NT2/D1 (cell line): Measurements from ENCODE around the gene TFF2.

Experiments used
- DNase-seq: peaks from one replicate; pipeline ENCODE4 v3.0.0-alpha.2; 2011; ENCODE audit warnings: low read depth, low spot score
- H3K27me3 ChIP-seq: 2 replicates; pipeline ENCODE4 v1.6.0; 2011; ENCODE audit warnings: mild to moderate bottlenecking; ENCODE audit not compliant: insufficient read length, insufficient read depth
- H3K36me3 ChIP-seq: 2 replicates; pipeline ENCODE4 v1.6.1; 2011; ENCODE audit warnings: mild to moderate bottlenecking, low read length, mixed read lengths; ENCODE audit not compliant: insufficient read depth, insufficient read length
- H3K4me1 ChIP-seq: 2 replicates; pipeline ENCODE4 v1.5.1; 2011; ENCODE audit not compliant: insufficient read depth, insufficient read length
- H3K4me3 ChIP-seq: 2 replicates; pipeline ENCODE4 v1.5.1; 2011; ENCODE audit warnings: low read depth; ENCODE audit not compliant: insufficient read length
- H3K9ac ChIP-seq: 2 replicates; pipeline ENCODE4 v1.6.0; 2011; ENCODE audit warnings: low read depth; ENCODE audit not compliant: insufficient read length
- H3K9me3 ChIP-seq: 2 replicates; pipeline ENCODE4 v1.5.1; 2011; ENCODE audit warnings: mild to moderate bottlenecking, low read length; ENCODE audit not compliant: insufficient read depth
- SUZ12 ChIP-seq: IDR thresholded peaks from 2 replicates; pipeline ENCODE4 v1.6.1; 2011; ENCODE audit not compliant: insufficient read length, insufficient read depth; ENCODE audit errors: extremely low read depth
- YY1 ChIP-seq: IDR thresholded peaks from 2 replicates; pipeline ENCODE4 v1.6.1; 2011; ENCODE audit not compliant: insufficient read length, insufficient read depth
- ZNF274 ChIP-seq: IDR thresholded peaks from 2 replicates; pipeline ENCODE4 v1.6.1; 2011; ENCODE audit warnings: mild to moderate bottlenecking, low read depth, low read length

The TFF2 gene

GRCh38 chr21:42387843-42388340 is 37.1 kb upstream of the TFF2 start:
- Histone ChIP-seq H3K4me3 (no peak overlapping the region), H3K36me3 (no peaks in the 10 kb centered on the region), H3K27me3 (no peaks in the 10 kb centered on the region), H3K9me3 (no peaks in the 10 kb centered on the region), H3K4me1 (peaks cover 16% of the 10 kb centered on the region), H3K9ac (no peak overlapping the region)
- no peak for DNase-seq
- no peak for TF ChIP-seq ZNF274
- no peak for TF ChIP-seq YY1
- TF ChIP-seq SUZ12 = no peak

- no peak overlapping the region for H3K9ac ChIP-seq
Measured at GRCh38 chr21:42387164-42387563, 36.4 kb upstream of the TFF2 start.

GRCh38 chr21:42386034-42386591 is 35.3 kb upstream of the TFF2 start:
- no peaks in the 10 kb centered on the region for H3K27me3 ChIP-seq
- H3K4me1 ChIP-seq = peaks cover 16% of the 10 kb centered on the region
- no peak overlapping the region for H3K4me3 ChIP-seq
- TF ChIP-seq ZNF274 = no peak
- no peak for TF ChIP-seq SUZ12
- no peak for TF ChIP-seq YY1
- H3K36me3 ChIP-seq = no peaks in the 10 kb centered on the region
- no peak for DNase-seq
- no peak overlapping the region for H3K9ac ChIP-seq
- no peaks in the 10 kb centered on the region for H3K9me3 ChIP-seq

More at GRCh38 chr21:42387164-42387563, 36.4 kb upstream of the TFF2 start:
- Histone ChIP-seq H3K36me3 (no peaks in the 10 kb centered on the region), H3K4me3 (no peak overlapping the region), H3K9me3 (no peaks in the 10 kb centered on the region), H3K27me3 (no peaks in the 10 kb centered on the region), H3K4me1 (peaks cover 16% of the 10 kb centered on the region)
- DNase-seq = no peak
- TF ChIP-seq SUZ12 (no peak), ZNF274 (no peak), YY1 (no peak)

- TF ChIP-seq ZNF274 (no peak), SUZ12 (no peak), YY1 (no peak)
- Histone ChIP-seq H3K9ac (no peak overlapping the region), H3K36me3 (no peaks in the 10 kb centered on the region), H3K4me1 (peaks cover 16% of the 10 kb centered on the region), H3K9me3 (no peaks in the 10 kb centered on the region), H3K4me3 (no peak overlapping the region), H3K27me3 (no peaks in the 10 kb centered on the region)
- DNase-seq = no peak
Measured at GRCh38 chr21:42385619-42386018, 34.8 kb upstream of the TFF2 start.

GRCh38 chr21:42384989-42385388 is 34.2 kb upstream of the TFF2 start:
- Histone ChIP-seq H3K4me1 (peaks cover 16% of the 10 kb centered on the region), H3K9ac (no peak overlapping the region), H3K36me3 (no peaks in the 10 kb centered on the region), H3K27me3 (no peaks in the 10 kb centered on the region), H3K9me3 (no peaks in the 10 kb centered on the region), H3K4me3 (no peak overlapping the region)
- no peak for DNase-seq
- no peak for TF ChIP-seq ZNF274
- TF ChIP-seq SUZ12 = no peak
- TF ChIP-seq YY1 = no peak

- Histone ChIP-seq H3K36me3 (no peaks in the 10 kb centered on the region), H3K4me1 (peaks cover 14% of the 10 kb centered on the region), H3K9ac (no peak overlapping the region), H3K27me3 (no peaks in the 10 kb centered on the region), H3K4me3 (no peak overlapping the region), H3K9me3 (no peaks in the 10 kb centered on the region)
- no peak for TF ChIP-seq ZNF274
- no peak for TF ChIP-seq SUZ12
- no peak for TF ChIP-seq YY1
- no peak for DNase-seq
Measured at GRCh38 chr21:42384156-42384945, 33.6 kb upstream of the TFF2 start.

- Histone ChIP-seq H3K9ac (no peak overlapping the region), H3K4me1 (peaks cover 7% of the 10 kb centered on the region), H3K36me3 (no peaks in the 10 kb centered on the region), H3K9me3 (no peaks in the 10 kb centered on the region), H3K27me3 (no peaks in the 10 kb centered on the region), H3K4me3 (no peak overlapping the region)
- DNase-seq = no peak
- no peak for TF ChIP-seq YY1
- no peak for TF ChIP-seq ZNF274
- TF ChIP-seq SUZ12 = no peak
Measured at GRCh38 chr21:42383331-42383730, 32.5 kb upstream of the TFF2 start.
